ENCODE measurements around the gene WNK1.

WNK1 gene

GRCh38 chr12:750366-751191, 1.8 kb upstream of the WNK1 start:
- Histone ChIP-seq H3K4me1 (ENCODE audit: control insufficient read depth, insufficient read depth, low read length) (peaks cover 19% of the 10 kb centered on the region), H3K9me3 (ENCODE audit: control insufficient read depth in 2 of 2, low read length in 2 of 2) (no peaks in the 10 kb centered on the region), H3K9ac (ENCODE audit: low read length in 2 of 2) (peak overlapping the region; percentile 64 to 68), H3K36me3 (ENCODE audit: control insufficient read depth in 2 of 2, insufficient read depth in 2 of 2, low read length in 2 of 2) (no peaks in the 10 kb centered on the region), H3K27ac (ENCODE audit: low read length) (peak overlapping the region; percentile 85), H3K4me3 (ENCODE audit: low read length in 2 of 2) (peak overlapping the region; percentile 64 to 76), H3K27me3 (ENCODE audit: control insufficient read depth in 1 of 2, insufficient read depth in 2 of 2, low read length in 2 of 2) (no peaks in the 10 kb centered on the region)

DNA sequence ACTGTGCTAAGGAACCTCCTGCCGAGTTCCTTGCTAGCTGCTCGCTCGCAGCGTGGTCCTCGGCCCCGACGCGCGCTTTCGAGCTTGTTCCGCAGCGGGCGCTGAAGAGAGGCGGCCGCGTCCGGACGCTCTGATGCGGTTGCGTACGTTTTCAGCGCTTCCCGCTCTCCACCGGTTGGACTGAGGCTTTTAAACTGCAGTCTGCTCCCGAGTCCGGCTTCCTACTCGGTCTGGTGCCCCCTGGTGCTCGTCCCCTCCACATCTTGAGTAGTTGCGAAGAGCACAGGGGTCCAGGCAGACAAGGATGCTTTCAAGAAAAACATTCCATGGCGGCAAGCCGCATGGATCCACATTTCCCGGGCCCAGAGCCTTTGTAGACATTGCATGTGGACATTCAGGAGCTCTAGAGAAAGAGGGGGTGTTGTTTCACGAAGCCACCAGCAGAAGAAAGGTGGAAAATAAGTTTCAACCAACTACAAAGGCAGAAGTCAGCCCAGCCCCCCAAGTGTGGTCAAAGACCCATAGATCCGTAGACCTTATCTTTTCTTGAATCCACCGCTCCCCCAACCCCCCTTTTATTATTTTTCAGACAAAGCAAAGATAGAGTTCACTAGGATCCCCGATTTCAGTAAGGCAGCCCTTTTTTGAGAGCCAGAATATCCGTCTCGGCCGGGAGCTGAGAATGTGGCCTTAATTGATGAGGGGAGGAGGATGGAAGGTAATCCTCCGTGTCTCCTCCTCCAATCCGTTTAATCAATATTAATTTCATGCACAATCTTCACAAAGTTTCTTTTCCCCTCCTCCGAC, 984 bp upstream of the WNK1 start:
- no peaks in the 10 kb centered on the region for H3K27me3 ChIP-seq (ENCODE audit: control insufficient read depth in 1 of 2, insufficient read depth in 2 of 2, low read length in 2 of 2)
- peak overlapping the region; percentile 64 to 76 for H3K4me3 ChIP-seq (ENCODE audit: low read length in 2 of 2)

DNA sequence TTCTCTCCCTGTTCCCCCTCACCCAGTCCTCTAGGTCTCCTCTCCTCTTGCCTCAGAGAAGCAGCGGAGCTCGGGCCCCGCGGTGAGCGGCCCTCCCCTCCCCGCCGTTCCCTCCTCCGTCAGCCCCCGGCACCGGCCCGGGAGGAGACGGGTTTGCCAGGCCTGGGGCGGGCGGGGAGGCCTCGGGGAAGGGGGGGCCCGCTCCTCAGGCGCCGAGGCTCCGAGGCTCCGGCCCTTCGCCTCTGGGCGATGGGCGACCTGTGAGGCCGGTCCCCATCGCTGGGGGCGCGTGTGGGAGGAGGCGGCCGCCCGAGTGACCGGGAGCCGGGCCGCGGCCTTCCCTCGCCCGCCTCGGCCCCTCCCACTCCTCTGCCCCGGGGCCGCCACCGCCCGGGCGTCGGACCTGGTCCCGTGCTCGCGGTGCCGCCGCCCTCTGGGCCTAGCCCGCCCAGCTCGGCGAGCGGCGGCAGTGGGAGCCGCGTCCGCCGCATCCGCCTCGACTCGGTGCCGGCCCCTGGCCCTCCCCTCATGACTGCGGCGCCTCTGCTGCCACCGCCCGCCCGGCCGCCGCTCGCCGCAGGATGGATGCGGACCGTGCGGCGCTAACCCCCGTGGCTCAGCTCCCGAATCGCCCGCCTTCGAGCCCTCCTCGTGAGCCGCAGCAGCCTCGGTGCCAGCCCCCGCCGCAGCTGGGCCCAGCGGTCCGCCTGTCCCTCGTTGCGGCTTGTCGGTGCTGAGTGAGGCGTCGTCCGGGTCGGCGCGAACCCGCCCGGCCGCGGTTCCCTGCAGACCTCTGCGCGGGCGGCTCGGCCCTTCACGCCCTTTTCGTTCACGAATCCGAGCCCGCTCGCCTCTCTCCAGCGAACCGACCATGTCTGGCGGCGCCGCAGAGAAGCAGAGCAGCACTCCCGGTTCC, 574 bp downstream of the WNK1 start:
- Histone ChIP-seq H3K4me1 (ENCODE audit: control insufficient read depth, insufficient read depth, low read length) (peaks cover 23% of the 10 kb centered on the region), H3K27me3 (ENCODE audit: control insufficient read depth in 1 of 2, insufficient read depth in 2 of 2, low read length in 2 of 2) (no peaks in the 10 kb centered on the region), H3K9me3 (ENCODE audit: control insufficient read depth in 2 of 2, low read length in 2 of 2) (no peaks in the 10 kb centered on the region), H3K9ac (ENCODE audit: low read length in 2 of 2) (peak overlapping the region; percentile 82 to 88), H3K27ac (ENCODE audit: low read length) (peak overlapping the region; percentile 85), H3K4me3 (ENCODE audit: low read length in 2 of 2) (peak overlapping the region; percentile 86 to 88), H3K36me3 (ENCODE audit: control insufficient read depth in 2 of 2, insufficient read depth in 2 of 2, low read length in 2 of 2) (no peaks in the 10 kb centered on the region)

More for the DNA sequence above, 984 bp upstream of the WNK1 start:
- peak overlapping the region; percentile 85 for H3K27ac ChIP-seq (ENCODE audit: low read length)
- H3K9ac ChIP-seq (ENCODE audit: low read length in 2 of 2) = peak overlapping the region; percentile 64 to 68
- peaks cover 23% of the 10 kb centered on the region for H3K4me1 ChIP-seq (ENCODE audit: control insufficient read depth, insufficient read depth, low read length)
- H3K9me3 ChIP-seq (ENCODE audit: control insufficient read depth in 2 of 2, low read length in 2 of 2) = no peaks in the 10 kb centered on the region
- H3K36me3 ChIP-seq (ENCODE audit: control insufficient read depth in 2 of 2, insufficient read depth in 2 of 2, low read length in 2 of 2) = no peaks in the 10 kb centered on the region

GRCh38 chr12:753611-754472, 1.5 kb downstream of the WNK1 start:
- Histone ChIP-seq H3K27me3 (ENCODE audit: control insufficient read depth in 1 of 2, insufficient read depth in 2 of 2, low read length in 2 of 2) (no peaks in the 10 kb centered on the region), H3K9ac (ENCODE audit: low read length in 2 of 2) (peak overlapping the region; percentile 74 to 82), H3K4me1 (ENCODE audit: control insufficient read depth, insufficient read depth, low read length) (peaks cover 23% of the 10 kb centered on the region)

GRCh38 chr12:754473-754820, 2.1 kb downstream of the WNK1 start:
- peak overlapping the region; percentile 74 to 82 for H3K9ac ChIP-seq (ENCODE audit: low read length in 2 of 2)
- H3K27ac ChIP-seq (ENCODE audit: low read length) = peak overlapping the region; percentile 85
- H3K4me1 ChIP-seq (ENCODE audit: control insufficient read depth, insufficient read depth, low read length) = peaks cover 23% of the 10 kb centered on the region
- no peaks in the 10 kb centered on the region for H3K9me3 ChIP-seq (ENCODE audit: control insufficient read depth in 2 of 2, low read length in 2 of 2)
- H3K27me3 ChIP-seq (ENCODE audit: control insufficient read depth in 1 of 2, insufficient read depth in 2 of 2, low read length in 2 of 2) = no peaks in the 10 kb centered on the region
- H3K36me3 ChIP-seq (ENCODE audit: control insufficient read depth in 2 of 2, insufficient read depth in 2 of 2, low read length in 2 of 2) = no peaks in the 10 kb centered on the region
- peak overlapping the region; percentile 86 to 88 for H3K4me3 ChIP-seq (ENCODE audit: low read length in 2 of 2)

More at GRCh38 chr12:753611-754472, 1.5 kb downstream of the WNK1 start:
- Histone ChIP-seq H3K9me3 (ENCODE audit: control insufficient read depth in 2 of 2, low read length in 2 of 2) (no peaks in the 10 kb centered on the region), H3K4me3 (ENCODE audit: low read length in 2 of 2) (peak overlapping the region; percentile 86 to 88), H3K27ac (ENCODE audit: low read length) (peak overlapping the region; percentile 85), H3K36me3 (ENCODE audit: control insufficient read depth in 2 of 2, insufficient read depth in 2 of 2, low read length in 2 of 2) (no peaks in the 10 kb centered on the region)

DNA sequence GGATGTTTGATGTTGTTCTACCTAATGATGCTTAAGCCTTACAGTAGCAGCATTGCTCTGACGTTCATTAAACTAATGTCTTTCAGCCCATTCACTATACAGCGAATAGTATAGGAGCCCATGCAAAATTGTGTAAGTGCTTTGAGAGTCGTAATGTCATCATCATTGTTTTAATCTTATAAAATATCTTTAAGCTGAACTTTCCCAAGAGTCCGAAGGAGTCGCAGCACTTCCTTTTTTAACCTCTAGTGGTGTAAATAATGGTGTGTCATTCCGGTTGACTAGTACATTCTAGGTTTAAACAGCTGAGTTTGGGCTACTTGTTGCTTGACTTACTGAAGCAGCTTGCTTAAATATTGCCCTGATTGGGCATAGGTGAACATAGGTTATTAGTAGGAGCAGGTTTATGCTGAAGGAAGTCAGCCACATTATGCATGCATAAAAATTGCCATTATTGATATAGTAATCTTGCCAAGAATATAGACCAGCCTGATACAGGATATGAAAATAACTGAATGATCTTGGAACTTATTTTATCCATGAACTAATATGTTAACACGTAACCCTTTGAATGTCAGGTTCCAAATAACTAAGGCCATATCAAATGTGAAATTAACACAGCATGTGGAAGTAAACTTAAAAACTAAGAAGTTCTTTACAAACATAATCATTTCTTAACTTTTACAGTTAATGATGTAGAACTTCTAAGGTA, 2.6 kb downstream of the WNK1 start:
- Histone ChIP-seq H3K4me3 (ENCODE audit: low read length in 2 of 2) (peak overlapping the region; percentile 86 to 88), H3K27ac (ENCODE audit: low read length) (peak overlapping the region; percentile 3), H3K36me3 (ENCODE audit: control insufficient read depth in 2 of 2, insufficient read depth in 2 of 2, low read length in 2 of 2) (no peaks in the 10 kb centered on the region), H3K9me3 (ENCODE audit: control insufficient read depth in 2 of 2, low read length in 2 of 2) (no peaks in the 10 kb centered on the region), H3K9ac (ENCODE audit: low read length in 2 of 2) (peak overlapping the region; percentile 43 to 82), H3K4me1 (ENCODE audit: control insufficient read depth, insufficient read depth, low read length) (peaks cover 23% of the 10 kb centered on the region), H3K27me3 (ENCODE audit: control insufficient read depth in 1 of 2, insufficient read depth in 2 of 2, low read length in 2 of 2) (no peaks in the 10 kb centered on the region)

GRCh38 chr12:759628-760027, 7.2 kb downstream of the WNK1 start:
- Histone ChIP-seq H3K9me3 (ENCODE audit: control insufficient read depth in 2 of 2, low read length in 2 of 2) (no peaks in the 10 kb centered on the region), H3K4me1 (ENCODE audit: control insufficient read depth, insufficient read depth, low read length) (peaks cover 7% of the 10 kb centered on the region), H3K4me3 (ENCODE audit: low read length in 2 of 2) (no peak overlapping the region), H3K9ac (ENCODE audit: low read length in 2 of 2) (no peak overlapping the region), H3K27me3 (ENCODE audit: control insufficient read depth in 1 of 2, insufficient read depth in 2 of 2, low read length in 2 of 2) (no peaks in the 10 kb centered on the region), H3K36me3 (ENCODE audit: control insufficient read depth in 2 of 2, insufficient read depth in 2 of 2, low read length in 2 of 2) (no peaks in the 10 kb centered on the region), H3K27ac (ENCODE audit: low read length) (no peak overlapping the region)

DNA sequence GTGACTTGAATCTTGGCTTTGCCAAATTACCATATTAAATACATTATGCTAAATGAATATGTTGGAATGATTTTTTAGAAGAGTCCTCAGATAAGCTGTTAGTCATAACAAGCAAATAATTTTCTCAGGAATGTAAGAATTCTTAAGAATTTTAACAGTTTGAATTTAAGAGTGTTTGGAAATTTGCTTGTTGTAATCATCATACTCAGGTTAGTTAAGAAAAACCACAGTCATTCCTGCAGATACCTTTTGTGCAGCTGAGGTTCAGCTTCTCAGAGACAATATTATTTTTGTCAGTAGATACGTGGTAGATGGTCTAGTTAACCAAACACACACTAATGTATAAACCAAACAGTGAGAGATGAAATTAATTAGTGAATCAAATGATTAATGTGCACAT, 8.9 kb downstream of the WNK1 start:
- H3K27ac ChIP-seq (ENCODE audit: low read length) = no peak overlapping the region
- H3K4me1 ChIP-seq (ENCODE audit: control insufficient read depth, insufficient read depth, low read length) = no peaks in the 10 kb centered on the region
- H3K4me3 ChIP-seq (ENCODE audit: low read length in 2 of 2) = no peak overlapping the region
- no peaks in the 10 kb centered on the region for H3K9me3 ChIP-seq (ENCODE audit: control insufficient read depth in 2 of 2, low read length in 2 of 2)
- H3K36me3 ChIP-seq (ENCODE audit: control insufficient read depth in 2 of 2, insufficient read depth in 2 of 2, low read length in 2 of 2) = no peaks in the 10 kb centered on the region
- no peaks in the 10 kb centered on the region for H3K27me3 ChIP-seq (ENCODE audit: control insufficient read depth in 1 of 2, insufficient read depth in 2 of 2, low read length in 2 of 2)
- H3K9ac ChIP-seq (ENCODE audit: low read length in 2 of 2) = no peak overlapping the region

GRCh38 chr12:765840-766239, 13.5 kb downstream of the WNK1 start:
- Histone ChIP-seq H3K4me1 (ENCODE audit: control insufficient read depth, insufficient read depth, low read length) (no peaks in the 10 kb centered on the region), H3K36me3 (ENCODE audit: control insufficient read depth in 2 of 2, insufficient read depth in 2 of 2, low read length in 2 of 2) (no peaks in the 10 kb centered on the region), H3K4me3 (ENCODE audit: low read length in 2 of 2) (no peak overlapping the region), H3K27ac (ENCODE audit: low read length) (no peak overlapping the region), H3K9ac (ENCODE audit: low read length in 2 of 2) (no peak overlapping the region), H3K9me3 (ENCODE audit: control insufficient read depth in 2 of 2, low read length in 2 of 2) (no peaks in the 10 kb centered on the region), H3K27me3 (ENCODE audit: control insufficient read depth in 1 of 2, insufficient read depth in 2 of 2, low read length in 2 of 2) (no peaks in the 10 kb centered on the region)

Measured in stomach smooth muscle (tissue), 2 donors.